GM19468 (cell line): ENCODE data around the gene ADAMTS6.
"Not testable (repeated sequence)": the region's sequence is repeated elsewhere in the genome, so short reads cannot be mapped to it uniquely, and the experiment has no call there.

Source experiments
- ATAC-seq: cut with Tn5 transposase; IDR thresholded peaks from one replicate; pipeline ENCODE4 v1.9.1; 2021; ENCODE audit warnings: mild to moderate bottlenecking, moderate library complexity, moderate number of reproducible peaks; ENCODE audit not compliant: unreplicated experiment; ENCODE audit errors: extremely low read depth

The ADAMTS6 gene

GRCh38 chr5:65382582-65382981, 99.1 kb downstream of the ADAMTS6 start:
- ATAC-seq: no peak

- ATAC-seq: not testable (repeated sequence)
Measured at GRCh38 chr5:65370505-65370904, 111.2 kb downstream of the ADAMTS6 start.

- ATAC-seq: no peak
Measured at GRCh38 chr5:65366655-65367054, 115.1 kb downstream of the ADAMTS6 start.

- no peak for ATAC-seq
Measured at GRCh38 chr5:65364907-65365306, 116.8 kb downstream of the ADAMTS6 start.

DNA sequence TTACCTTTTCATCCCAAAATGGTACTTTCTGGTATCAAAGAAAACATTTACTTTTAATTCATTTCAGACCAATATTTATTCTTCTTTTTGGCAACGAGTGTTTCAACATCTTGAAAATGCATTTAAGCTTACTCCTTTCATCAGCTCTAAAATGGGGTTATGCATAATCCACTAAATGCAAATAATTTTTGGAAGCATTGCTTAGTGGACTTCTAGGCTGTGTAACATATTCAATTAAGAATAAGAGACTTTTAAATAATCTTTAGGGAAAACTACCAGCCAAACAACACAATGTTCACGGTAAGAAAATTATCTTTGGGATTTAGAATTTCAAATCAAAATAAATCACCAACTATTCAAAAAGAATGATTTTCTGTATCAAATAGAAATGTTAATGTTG, 118.2 kb downstream of the ADAMTS6 start:
- no peak for ATAC-seq

DNA sequence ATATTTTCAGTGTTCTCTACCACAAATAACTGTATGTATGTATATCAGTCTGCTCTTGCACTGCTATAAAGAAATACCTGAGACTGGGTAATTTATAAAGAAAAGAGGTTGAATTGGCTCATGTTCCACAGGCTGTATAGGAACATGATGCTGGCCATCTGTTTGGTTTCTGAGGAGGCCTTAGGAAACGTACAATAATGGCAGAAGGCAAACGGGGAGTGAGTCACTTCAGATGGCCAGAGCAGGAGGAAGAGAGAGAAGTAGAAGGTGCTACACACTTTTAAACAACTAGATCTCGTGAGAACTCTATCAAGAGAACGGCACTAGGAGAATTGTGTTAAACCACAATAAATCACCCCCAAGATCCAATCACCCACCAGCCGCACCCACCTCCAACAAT, 121.7 kb downstream of the ADAMTS6 start:
- ATAC-seq: no peak

DNA sequence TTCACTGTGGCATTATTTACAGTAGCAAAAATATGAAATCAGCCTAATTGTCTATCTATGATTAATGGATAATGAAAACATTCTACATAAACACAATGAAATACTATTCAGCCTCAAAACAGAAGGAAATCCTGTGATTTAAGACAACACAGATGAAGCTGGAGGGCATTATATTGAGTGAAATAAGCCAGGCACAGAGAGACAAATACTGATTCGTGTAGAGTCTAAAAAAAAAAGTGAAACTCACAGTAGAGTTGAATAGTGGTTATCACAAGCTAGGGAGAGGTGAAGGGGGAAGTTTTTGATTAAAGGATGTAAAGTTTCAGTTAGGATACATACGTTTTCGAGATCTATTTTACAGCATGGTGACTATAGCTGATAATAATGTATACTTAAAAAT, 122.2 kb downstream of the ADAMTS6 start:
- ATAC-seq: no peak

GRCh38 chr5:65356274-65356673, 125.4 kb downstream of the ADAMTS6 start:
- no peak for ATAC-seq

- ATAC-seq: no peak
Measured at GRCh38 chr5:65355301-65355700, 126.4 kb downstream of the ADAMTS6 start.

GRCh38 chr5:65341835-65342234, 139.9 kb downstream of the ADAMTS6 start:
- no peak for ATAC-seq

GRCh38 chr5:65338606-65339151, 143.0 kb downstream of the ADAMTS6 start:
- ATAC-seq: no peak

- ATAC-seq: no peak
Measured at GRCh38 chr5:65334077-65334476, 147.6 kb downstream of the ADAMTS6 start.

DNA sequence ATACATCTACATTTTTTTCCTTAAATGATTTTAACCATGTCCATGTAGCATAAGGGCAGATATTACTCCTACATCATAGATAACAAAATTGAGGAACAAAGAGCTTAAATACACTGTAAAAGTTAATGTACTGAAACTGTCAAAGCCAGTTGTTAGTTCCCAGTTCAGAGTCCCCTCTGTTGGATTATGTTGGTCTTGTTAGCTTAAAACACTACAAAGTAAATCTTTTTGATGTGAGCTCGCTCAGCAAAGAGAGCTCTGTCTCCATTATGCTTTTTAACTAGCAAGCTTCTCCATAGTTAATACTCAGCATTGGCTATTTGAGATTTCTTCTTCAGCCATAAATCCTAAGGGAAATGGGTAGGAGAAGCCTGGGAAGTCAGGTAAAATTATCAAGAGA, 149.1 kb downstream of the ADAMTS6 start:
- no peak for ATAC-seq

- no peak for ATAC-seq
Measured at GRCh38 chr5:65329266-65329665, 152.5 kb downstream of the ADAMTS6 start.

DNA sequence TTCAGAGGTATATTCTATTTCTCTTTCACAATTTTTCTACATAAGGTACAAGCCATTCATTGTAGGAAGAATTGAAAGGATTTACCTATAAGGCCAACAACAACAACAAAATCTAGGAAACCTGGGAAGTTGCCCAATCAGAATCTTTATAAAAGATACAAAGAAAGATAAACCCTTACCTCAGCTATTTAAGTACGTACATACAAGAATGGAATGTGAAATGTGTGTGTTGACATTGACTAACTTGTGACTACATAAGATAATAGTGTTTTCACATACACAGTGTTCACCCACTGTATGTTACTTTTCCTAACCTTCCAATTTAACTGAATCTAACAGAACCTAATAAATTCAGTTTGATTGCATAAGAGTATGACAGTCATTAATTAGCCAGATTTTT, 154.1 kb downstream of the ADAMTS6 start:
- ATAC-seq: no peak

DNA sequence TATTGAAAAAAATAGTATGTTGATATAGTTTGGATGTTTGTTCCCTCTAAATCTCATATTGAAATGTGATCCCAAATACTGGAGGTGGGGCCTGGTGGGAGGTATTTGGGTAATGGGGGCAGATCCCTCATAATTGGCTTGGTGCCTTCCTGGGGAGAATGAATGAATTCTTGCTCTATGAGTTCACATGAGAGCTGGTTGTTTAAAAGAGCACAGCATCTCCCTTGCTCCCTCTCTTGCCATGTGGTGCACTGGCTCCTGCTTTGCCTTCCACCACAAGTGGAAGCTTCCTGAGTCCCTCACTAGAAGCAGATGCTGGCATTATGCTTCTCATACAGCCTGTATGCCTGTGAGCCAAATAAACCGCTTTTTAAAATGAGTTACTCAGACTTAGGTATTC, 154.8 kb downstream of the ADAMTS6 start:
- ATAC-seq: no peak

DNA sequence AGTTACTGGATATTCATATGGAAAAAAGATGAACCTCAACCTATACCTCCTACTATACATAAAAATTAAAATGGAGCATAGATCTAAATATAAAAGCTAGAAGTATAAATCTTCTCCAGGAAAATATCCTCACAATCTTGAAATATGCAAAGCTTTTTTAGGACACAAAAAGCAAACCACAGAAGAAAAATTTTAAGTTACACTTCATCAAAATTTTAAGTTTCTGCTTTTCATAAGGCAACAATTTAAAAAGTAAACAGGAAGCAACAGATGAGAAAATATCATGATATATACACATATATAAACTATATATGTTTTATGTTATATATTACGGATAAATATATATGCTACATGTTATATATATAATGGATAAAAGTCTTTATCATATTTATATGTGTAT, 157.5 kb downstream of the ADAMTS6 start:
- no peak for ATAC-seq

DNA sequence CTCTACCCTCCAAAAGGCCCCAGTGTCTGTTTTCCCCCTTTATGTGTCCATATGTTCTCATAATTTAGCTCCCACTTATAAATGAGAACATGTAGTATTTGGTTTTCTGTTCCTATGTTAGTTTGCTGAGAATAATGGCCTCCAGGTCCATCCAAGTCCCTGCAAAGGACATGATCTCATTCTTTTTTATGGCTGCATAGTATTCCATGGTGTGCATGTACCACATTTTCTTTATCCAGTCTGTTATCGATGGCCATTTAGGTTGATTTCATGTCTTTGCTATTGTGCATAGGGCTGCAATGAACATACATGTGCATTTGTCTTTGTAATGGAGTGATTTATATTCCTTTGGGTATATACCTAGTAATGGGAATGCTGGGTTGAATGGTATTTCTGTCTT, 161.0 kb downstream of the ADAMTS6 start:
- ATAC-seq: not testable (repeated sequence)

GRCh38 chr5:65320250-65320649, 161.5 kb downstream of the ADAMTS6 start:
- ATAC-seq: no peak

- ATAC-seq: no peak
Measured at GRCh38 chr5:65307931-65308330, 173.8 kb downstream of the ADAMTS6 start.

DNA sequence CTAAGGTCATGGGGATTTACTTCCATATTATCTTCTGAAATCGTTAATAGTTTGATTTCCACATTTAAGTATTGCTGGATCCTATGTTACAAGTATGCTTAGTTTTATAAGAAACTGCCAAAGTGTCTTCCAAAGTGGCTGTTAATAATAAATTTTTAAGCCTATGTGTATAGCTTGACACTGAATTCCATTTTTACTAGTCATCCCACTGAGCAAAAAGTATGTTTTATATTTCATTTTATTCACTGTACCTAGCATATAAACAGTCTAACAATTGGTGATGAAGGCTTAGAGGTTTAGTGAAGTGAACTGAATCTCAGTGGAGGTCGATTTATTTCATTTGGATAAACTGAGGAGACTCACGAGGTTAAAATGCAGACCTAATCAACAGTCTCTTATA, 174.6 kb downstream of the ADAMTS6 start:
- no peak for ATAC-seq

DNA sequence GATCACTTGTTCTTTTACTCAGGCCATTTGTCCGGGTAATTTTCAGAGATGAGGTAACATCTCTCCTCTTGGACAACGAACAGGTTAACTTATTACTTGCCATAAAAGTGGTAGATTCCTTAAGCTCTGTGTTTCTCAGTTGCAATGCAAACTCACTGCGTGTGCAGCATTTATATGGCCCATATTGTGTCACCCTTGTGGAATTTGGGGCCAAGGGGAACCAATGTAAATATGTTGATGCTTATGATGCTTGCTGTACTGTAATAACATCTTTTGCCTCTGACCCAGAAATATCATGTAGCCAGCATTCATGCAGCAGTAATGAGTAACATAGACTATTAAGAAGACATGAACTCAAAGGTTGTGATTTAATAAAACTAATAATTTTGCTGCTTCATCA, 175.8 kb downstream of the ADAMTS6 start:
- ATAC-seq: no peak

DNA sequence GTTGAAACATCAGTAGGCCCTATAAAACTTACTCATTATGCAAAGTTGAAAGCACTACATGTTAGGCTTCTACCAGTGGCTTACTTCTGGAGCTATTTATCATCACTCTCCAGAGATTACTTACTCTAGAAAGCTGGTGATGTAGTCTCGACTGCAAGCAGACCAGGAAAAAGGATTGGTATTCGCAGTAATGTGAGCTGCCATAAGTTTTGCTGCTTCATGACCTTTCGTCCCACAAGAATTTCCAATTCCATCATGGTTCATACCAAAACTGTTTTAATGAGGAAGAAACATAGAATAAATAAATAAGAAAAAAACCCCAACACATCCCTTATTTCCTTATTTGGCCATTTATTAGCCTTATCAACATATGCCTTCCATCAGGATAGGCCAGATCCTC, 181.9 kb downstream of the ADAMTS6 start:
- no peak for ATAC-seq
